Stimulated activated naive B cell treated with anti-CD40 and anti-IgM and Interleukin-4, amounts not matched to agents 10 μg/mL and 1 μg/mL and 100 μg/mL, for 72 hours (primary cell): ENCODE data around the gene BMAL1.

Experiments
- ATAC-seq, 2 donors: fragments of 150-1000 bp; cut with Tn5 transposase; replicated peaks; 2 replicates each; pipeline ENCODE4 v1.10.0; 2021; ENCODE audit warnings: moderate library complexity in 1 of 2
- DNase-seq: peaks from one replicate; pipeline ENCODE4 v3.0.0; 2021
- H3K27ac Mint-ChIP-seq: one replicate; pipeline ENCODE4 v1.8.0; 2022; ENCODE audit warnings: mild to moderate bottlenecking, mixed read lengths
- H3K27me3 Mint-ChIP-seq, 2 donors: one replicate each; pipeline ENCODE4 v1.8.0; 2022; ENCODE audit warnings: mixed read lengths in 2 of 2
- H3K36me3 Mint-ChIP-seq, 2 donors: one replicate each; pipeline ENCODE4 v1.8.0; 2022; ENCODE audit warnings: mixed read lengths in 2 of 2, mild to moderate bottlenecking in 1 of 2
- H3K4me1 Mint-ChIP-seq, 2 donors: one replicate each; pipeline ENCODE4 v1.8.0; 2022; ENCODE audit warnings: mixed read lengths in 2 of 2, mild to moderate bottlenecking in 1 of 2
- H3K4me3 Mint-ChIP-seq, 2 donors: one replicate each; pipeline ENCODE4 v1.8.0; 2022; ENCODE audit warnings: mild to moderate bottlenecking in 2 of 2, mixed read lengths in 2 of 2, moderate library complexity in 1 of 2
- H3K9me3 Mint-ChIP-seq, 2 donors: one replicate each; pipeline ENCODE4 v1.8.0; 2022; ENCODE audit warnings: mixed read lengths in 2 of 2, mild to moderate bottlenecking in 1 of 2

Gene BMAL1

DNA sequence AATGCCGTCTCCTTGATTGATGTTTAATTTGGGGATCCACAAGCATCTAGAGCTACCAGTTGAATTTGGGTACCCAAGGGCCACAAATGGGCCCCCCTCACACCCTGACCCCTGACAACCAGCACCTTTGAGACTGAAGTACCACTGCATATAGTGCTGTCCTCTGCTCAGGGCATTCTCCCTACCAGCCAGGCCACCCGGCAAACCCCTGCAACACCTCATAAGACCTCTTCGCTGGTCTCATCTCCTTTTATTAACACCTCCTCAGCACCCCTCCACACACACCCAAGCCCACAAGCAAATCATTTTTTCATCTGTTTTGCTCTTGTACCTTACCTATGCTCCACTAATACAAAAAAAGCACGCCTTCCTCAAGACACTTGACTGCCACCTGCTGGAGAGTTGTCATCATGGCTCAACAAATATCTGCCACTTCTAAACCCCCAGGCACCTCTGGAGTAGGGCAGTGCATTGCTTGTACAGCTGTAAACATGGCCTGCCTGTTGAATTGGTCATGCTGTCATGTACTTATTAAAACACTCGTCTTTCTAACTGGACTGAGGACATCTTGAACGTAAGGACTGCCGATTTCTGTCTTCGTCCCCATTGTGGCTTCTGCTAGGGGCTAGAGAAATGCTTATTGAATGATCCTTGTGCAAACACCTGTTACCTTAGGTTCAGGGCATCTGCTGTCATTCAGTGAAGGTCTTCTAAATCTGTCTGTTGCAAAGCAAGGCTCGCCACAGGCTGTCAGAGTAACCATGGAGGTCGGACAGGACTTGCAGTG lies 66.5 kb downstream of the BMAL1 start:
- ATAC-seq (peak; percentile 43 to 56), DNase-seq (peak; percentile 45)
- Mint-ChIP-seq H3K9me3 (no peaks in the 10 kb centered on the region), H3K27ac (peak overlapping the region; percentile 57), H3K4me1 (peaks cover 45 to 55% of the 10 kb centered on the region in 2 donors), H3K27me3 (no peaks in the 10 kb centered on the region), H3K36me3 (peaks cover 0 to 23% of the 10 kb centered on the region in 2 donors), H3K4me3 (no peak overlapping the region)

GRCh38 chr11:13344818-13345217 lies 67.2 kb downstream of the BMAL1 start:
- peaks cover 42 to 55% of the 10 kb centered on the region in 2 donors for H3K4me1 Mint-ChIP-seq
- peak overlapping the region; percentile 57 for H3K27ac Mint-ChIP-seq
- H3K36me3 Mint-ChIP-seq, result peaks cover 1 to 25% of the 10 kb centered on the region in 2 donors
- DNase-seq (no peak), ATAC-seq (no peak)
- H3K27me3 Mint-ChIP-seq, result no peaks in the 10 kb centered on the region
- no peaks in the 10 kb centered on the region for H3K9me3 Mint-ChIP-seq
- H3K4me3 Mint-ChIP-seq, result no peak overlapping the region

DNA sequence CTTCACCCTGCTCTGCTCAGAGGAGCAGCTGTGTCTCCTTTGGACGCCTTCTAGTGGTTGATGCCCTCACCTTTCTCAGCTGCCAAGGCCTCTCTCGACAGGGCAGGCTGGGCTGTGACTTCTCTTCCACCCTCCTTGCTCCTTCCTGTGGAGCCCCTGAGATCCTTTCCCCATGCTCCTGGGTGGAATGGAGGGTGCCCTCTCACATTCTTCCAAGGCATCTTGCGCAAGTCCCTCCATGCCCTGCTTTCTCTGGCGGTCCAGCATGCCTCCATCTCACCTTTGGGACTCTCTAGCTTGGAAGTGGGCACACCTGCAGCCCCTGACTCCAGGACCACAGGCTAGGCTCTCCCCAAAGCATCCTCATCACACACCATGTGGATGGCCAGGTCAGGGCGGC lies 68.9 kb downstream of the BMAL1 start:
- H3K27me3 Mint-ChIP-seq, result no peaks in the 10 kb centered on the region
- DNase-seq, result no peak
- H3K36me3 Mint-ChIP-seq, result peaks cover 8 to 23% of the 10 kb centered on the region in 2 donors
- peaks cover 30 to 41% of the 10 kb centered on the region in 2 donors for H3K4me1 Mint-ChIP-seq
- H3K27ac Mint-ChIP-seq, result no peak overlapping the region
- ATAC-seq, result no peak
- H3K4me3 Mint-ChIP-seq, result no peak overlapping the region
- no peaks in the 10 kb centered on the region for H3K9me3 Mint-ChIP-seq

DNA sequence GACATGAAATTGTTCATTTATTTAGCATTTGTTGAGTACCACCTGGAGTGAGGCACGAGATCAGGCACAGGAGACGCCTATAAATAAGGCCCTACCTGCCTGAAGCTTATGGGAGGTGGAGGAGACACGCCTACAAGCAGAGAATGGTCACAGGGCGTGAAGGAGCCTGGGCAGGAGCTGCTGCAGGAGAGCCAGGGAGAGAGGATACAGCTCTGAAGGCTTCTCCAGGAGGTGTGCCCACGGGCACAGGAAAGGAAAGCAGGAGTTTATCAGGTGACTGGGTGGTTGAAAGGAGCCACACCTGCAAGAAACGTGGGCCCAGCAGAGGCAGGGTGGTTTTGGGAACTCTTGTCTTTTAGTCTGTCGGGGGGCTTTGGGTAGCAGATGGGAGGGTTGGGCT lies 70.3 kb downstream of the BMAL1 start:
- peak overlapping the region; percentile 77 for H3K27ac Mint-ChIP-seq
- H3K4me3 Mint-ChIP-seq, result peak overlapping the region; percentile 20 to 46
- no peak for DNase-seq
- peaks cover 15 to 30% of the 10 kb centered on the region in 2 donors for H3K36me3 Mint-ChIP-seq
- no peaks in the 10 kb centered on the region for H3K27me3 Mint-ChIP-seq
- peaks cover 27 to 31% of the 10 kb centered on the region in 2 donors for H3K4me1 Mint-ChIP-seq
- no peaks in the 10 kb centered on the region for H3K9me3 Mint-ChIP-seq
- ATAC-seq, result peak in 1 of 2 donors; percentile 9

DNA sequence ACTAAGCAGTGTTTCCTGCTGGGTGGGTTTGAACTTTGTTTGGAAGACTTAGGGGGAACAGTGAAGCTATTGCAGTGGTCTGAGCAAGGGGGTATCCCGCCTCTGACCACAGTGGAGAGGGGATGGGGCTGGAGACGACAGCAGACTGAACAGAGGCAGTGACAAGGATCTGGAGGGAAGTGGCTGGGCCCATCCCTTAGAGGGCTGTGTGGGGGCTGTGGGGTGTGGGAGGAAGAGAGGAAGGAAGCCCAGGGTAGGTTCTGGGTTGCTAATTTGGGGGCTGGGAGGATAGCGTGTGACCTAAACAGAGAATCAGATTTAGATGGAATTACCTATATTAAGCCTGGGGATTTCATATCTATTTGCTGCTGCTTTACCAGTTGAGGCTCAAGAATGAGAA lies 70.7 kb downstream of the BMAL1 start:
- Mint-ChIP-seq H3K36me3 (peaks cover 15 to 30% of the 10 kb centered on the region in 2 donors), H3K27ac (peak overlapping the region; percentile 77), H3K27me3 (no peaks in the 10 kb centered on the region), H3K9me3 (no peaks in the 10 kb centered on the region), H3K4me3 (peak overlapping the region; percentile 20 to 46), H3K4me1 (peaks cover 24 to 29% of the 10 kb centered on the region in 2 donors)
- DNase-seq (no peak), ATAC-seq (peak; percentile 67 to 85)

DNA sequence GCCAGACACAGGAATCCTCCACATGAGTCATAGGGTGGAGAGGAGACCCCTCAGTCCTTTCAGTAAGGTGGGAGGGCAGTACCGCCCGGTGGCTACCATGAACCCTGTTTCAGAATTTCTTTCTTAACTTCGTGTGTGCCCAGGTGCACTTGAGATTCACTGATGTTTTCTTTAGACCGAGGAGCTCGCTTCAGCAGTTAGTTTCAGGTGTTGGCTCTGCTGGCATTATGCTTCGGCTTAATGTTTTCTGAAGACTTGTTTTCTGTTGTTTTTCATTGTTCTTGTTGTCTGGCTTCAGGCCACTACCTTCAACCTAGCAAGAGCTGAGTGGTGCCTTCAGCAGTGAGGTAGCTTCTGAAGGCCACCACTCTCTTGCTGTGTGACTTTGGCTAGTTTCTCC lies 71.5 kb downstream of the BMAL1 start:
- peaks cover 15 to 29% of the 10 kb centered on the region in 2 donors for H3K36me3 Mint-ChIP-seq
- peaks cover 20 to 26% of the 10 kb centered on the region in 2 donors for H3K4me1 Mint-ChIP-seq
- peak in 1 of 2 donors; percentile 2 for ATAC-seq
- H3K27ac Mint-ChIP-seq, result no peak overlapping the region
- no peak overlapping the region for H3K4me3 Mint-ChIP-seq
- no peaks in the 10 kb centered on the region for H3K27me3 Mint-ChIP-seq
- no peaks in the 10 kb centered on the region for H3K9me3 Mint-ChIP-seq
- no peak for DNase-seq

- no peak for DNase-seq
- no peak overlapping the region for H3K4me3 Mint-ChIP-seq
- H3K27me3 Mint-ChIP-seq, result no peaks in the 10 kb centered on the region
- H3K27ac Mint-ChIP-seq, result no peak overlapping the region
- H3K4me1 Mint-ChIP-seq, result peaks cover 21 to 23% of the 10 kb centered on the region in 2 donors
- peaks cover 15 to 31% of the 10 kb centered on the region in 2 donors for H3K36me3 Mint-ChIP-seq
- H3K9me3 Mint-ChIP-seq, result no peaks in the 10 kb centered on the region
- no peak for ATAC-seq
These were observed 72.0 kb downstream of the BMAL1 start for GRCh38 chr11:13349581-13349980.

GRCh38 chr11:13352711-13353110 lies 75.1 kb downstream of the BMAL1 start:
- Mint-ChIP-seq H3K9me3 (no peaks in the 10 kb centered on the region), H3K27me3 (no peaks in the 10 kb centered on the region), H3K27ac (no peak overlapping the region), H3K4me3 (no peak overlapping the region), H3K36me3 (peaks cover 23 to 39% of the 10 kb centered on the region in 2 donors), H3K4me1 (peaks cover 16 to 22% of the 10 kb centered on the region in 2 donors)
- no peak for DNase-seq
- ATAC-seq, result no peak

- ATAC-seq, result no peak
- DNase-seq, result no peak
- Mint-ChIP-seq H3K9me3 (no peaks in the 10 kb centered on the region), H3K4me3 (no peak overlapping the region), H3K27me3 (no peaks in the 10 kb centered on the region), H3K27ac (no peak overlapping the region), H3K36me3 (peaks cover 28 to 43% of the 10 kb centered on the region in 2 donors), H3K4me1 (peaks cover 3 to 6% of the 10 kb centered on the region in 2 donors)
These were observed 76.7 kb downstream of the BMAL1 start for GRCh38 chr11:13354335-13354734.

GRCh38 chr11:13355191-13355590 lies 77.6 kb downstream of the BMAL1 start:
- no peak for DNase-seq
- H3K27me3 Mint-ChIP-seq, result no peaks in the 10 kb centered on the region
- peak overlapping the region; percentile 52 for H3K27ac Mint-ChIP-seq

DNA sequence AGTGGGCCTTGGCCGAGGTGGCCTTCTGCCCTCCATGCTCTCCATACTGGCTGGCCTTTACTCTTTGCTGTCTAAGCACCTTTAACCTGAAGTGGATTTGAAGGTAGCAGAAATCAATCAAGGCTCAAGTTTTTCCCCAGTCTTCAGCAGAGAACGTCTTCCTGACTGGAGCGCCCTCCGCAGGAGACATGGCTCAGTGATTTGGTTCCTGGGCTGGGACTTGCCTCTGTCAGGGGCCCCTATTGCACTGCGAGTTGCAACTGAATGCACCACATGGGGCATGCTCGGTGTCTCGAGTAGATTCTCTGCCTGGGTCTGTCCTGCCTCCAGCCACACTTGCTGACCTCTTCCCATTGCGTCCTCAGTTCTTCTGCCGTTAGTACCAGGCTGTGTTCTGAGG lies 79.6 kb downstream of the BMAL1 start:
- peaks cover 20 to 45% of the 10 kb centered on the region in 2 donors for H3K36me3 Mint-ChIP-seq
- no peaks in the 10 kb centered on the region for H3K27me3 Mint-ChIP-seq
- H3K27ac Mint-ChIP-seq, result no peak overlapping the region
- H3K4me1 Mint-ChIP-seq, result peaks cover 0 to 2% of the 10 kb centered on the region in 2 donors
- DNase-seq (no peak), ATAC-seq (no peak)
- H3K4me3 Mint-ChIP-seq, result no peak overlapping the region
- H3K9me3 Mint-ChIP-seq, result no peaks in the 10 kb centered on the region

More at GRCh38 chr11:13355191-13355590, 77.6 kb downstream of the BMAL1 start:
- Mint-ChIP-seq H3K4me1 (peaks cover 0 to 2% of the 10 kb centered on the region in 2 donors), H3K36me3 (peaks cover 27 to 41% of the 10 kb centered on the region in 2 donors), H3K9me3 (no peaks in the 10 kb centered on the region), H3K4me3 (no peak overlapping the region)
- no peak for ATAC-seq

- no peak overlapping the region for H3K4me3 Mint-ChIP-seq
- no peak for ATAC-seq
- peaks cover 21 to 48% of the 10 kb centered on the region in 2 donors for H3K36me3 Mint-ChIP-seq
- no peak overlapping the region for H3K27ac Mint-ChIP-seq
- H3K27me3 Mint-ChIP-seq, result no peaks in the 10 kb centered on the region
- H3K9me3 Mint-ChIP-seq, result no peaks in the 10 kb centered on the region
- peaks cover 0 to 2% of the 10 kb centered on the region in 2 donors for H3K4me1 Mint-ChIP-seq
- DNase-seq, result no peak
These were observed 81.1 kb downstream of the BMAL1 start for GRCh38 chr11:13358596-13359270.

DNA sequence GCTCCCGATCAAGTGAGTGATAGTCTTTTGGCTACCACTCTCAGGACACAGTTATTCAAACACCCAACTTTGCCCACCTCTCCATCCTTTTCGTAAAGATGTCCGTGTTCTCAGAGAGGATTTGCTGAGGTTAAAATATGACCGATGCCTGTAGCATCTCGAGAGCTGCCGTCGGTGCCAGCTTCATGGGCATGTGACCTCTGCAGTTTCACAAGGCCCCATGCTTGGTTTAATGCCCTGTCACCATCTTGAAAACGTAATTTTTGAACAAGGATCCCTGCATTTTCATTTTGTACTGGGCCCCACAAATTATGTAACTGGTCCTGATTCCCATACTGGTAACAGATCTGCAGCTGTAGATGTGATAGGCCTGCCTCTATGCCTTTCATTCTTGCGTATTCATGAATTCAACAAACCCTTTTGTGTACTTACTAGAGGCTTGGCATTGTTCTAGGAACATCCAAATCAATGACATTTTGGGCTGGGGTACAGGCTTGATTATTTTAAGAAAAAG lies 85.1 kb downstream of the BMAL1 start:
- Mint-ChIP-seq H3K27ac (no peak overlapping the region), H3K36me3 (peaks cover 21 to 51% of the 10 kb centered on the region in 2 donors)

GRCh38 chr11:13364388-13364787 lies 86.8 kb downstream of the BMAL1 start:
- Mint-ChIP-seq H3K36me3 (peaks cover 25 to 45% of the 10 kb centered on the region in 2 donors), H3K4me1 (no peaks in the 10 kb centered on the region), H3K27ac (no peak overlapping the region), H3K27me3 (no peaks in the 10 kb centered on the region), H3K9me3 (no peaks in the 10 kb centered on the region), H3K4me3 (no peak overlapping the region)
- DNase-seq (no peak), ATAC-seq (no peak)

More for the DNA sequence above, 85.1 kb downstream of the BMAL1 start:
- DNase-seq, result no peak
- no peaks in the 10 kb centered on the region for H3K27me3 Mint-ChIP-seq
- no peaks in the 10 kb centered on the region for H3K9me3 Mint-ChIP-seq
- no peaks in the 10 kb centered on the region for H3K4me1 Mint-ChIP-seq
- ATAC-seq, result no peak
- H3K4me3 Mint-ChIP-seq, result no peak overlapping the region
